Stomach smooth muscle (tissue), 2 donors: ENCODE data around the gene ANGPTL2.
"Not testable (repeated sequence)": the region's sequence is repeated elsewhere in the genome, so short reads cannot be mapped to it uniquely, and the experiment has no call there.

Experiments used
- H3K27ac ChIP-seq: one replicate; pipeline ENCODE4 v1.7.0; 2013; ENCODE audit warnings: mild to moderate bottlenecking, low read length, inconsistent platforms
- H3K27me3 ChIP-seq, 2 donors: one replicate each; pipeline ENCODE4 v1.7.0; 2013; ENCODE audit warnings: low read length in 2 of 2; ENCODE audit not compliant: insufficient read depth in 2 of 2, control insufficient read depth in 1 of 2
- H3K36me3 ChIP-seq, 2 donors: one replicate each; pipeline ENCODE4 v1.7.0; 2013; ENCODE audit warnings: low read length in 2 of 2; ENCODE audit not compliant: control insufficient read depth in 2 of 2, insufficient read depth in 2 of 2
- H3K4me1 ChIP-seq: one replicate; pipeline ENCODE4 v1.7.0; 2013; ENCODE audit warnings: low read length; ENCODE audit not compliant: control insufficient read depth, insufficient read depth
- H3K4me3 ChIP-seq, 2 donors: one replicate each; pipeline ENCODE4 v1.7.0; 2013; ENCODE audit warnings: low read length in 2 of 2
- H3K9ac ChIP-seq, 2 donors: one replicate each; pipeline ENCODE4 v1.7.0; 2013; ENCODE audit warnings: low read length in 2 of 2, mild to moderate bottlenecking in 1 of 2
- H3K9me3 ChIP-seq, 2 donors: one replicate each; pipeline ENCODE4 v1.7.0; 2013; ENCODE audit warnings: low read length in 2 of 2; ENCODE audit not compliant: control insufficient read depth in 2 of 2
- donor health status: healthy.
- donor health status: Pancreatic carcinoma.

ANGPTL2 gene

GRCh38 chr9:127122176-127123063 is at the start of gene ANGPTL2:
ANGPTL2 (minus strand) TSS chr9:127122635; CDS start chr9:127108731, 13,904 bp downstream.
- Histone ChIP-seq H3K9ac (peak within 1 kb of the TSS; percentile 92 to 93), H3K27me3 (no peaks in the 10 kb centered on the region), H3K9me3 (no peaks in the 10 kb centered on the region), H3K4me1 (peaks cover 66% of the 10 kb centered on the region), H3K4me3 (peak within 1 kb of the TSS; percentile 76 to 93), H3K27ac (peak within 1 kb of the TSS; percentile 97), H3K36me3 (peaks cover 6% of the 10 kb centered on the region in 2 donors)

GRCh38 chr9:127171348-127171747 is 48.9 kb upstream of the ANGPTL2 start:
- not testable (repeated sequence) for H3K36me3 ChIP-seq, H3K27ac ChIP-seq, H3K9me3 ChIP-seq, H3K9ac ChIP-seq, H3K4me1 ChIP-seq, H3K4me3 ChIP-seq, H3K27me3 ChIP-seq

GRCh38 chr9:127170652-127171051 is 48.2 kb upstream of the ANGPTL2 start:
- Histone ChIP-seq H3K27ac (no peak overlapping the region), H3K36me3 (peaks cover 0 to 4% of the 10 kb centered on the region in 2 donors), H3K9me3 (no peaks in the 10 kb centered on the region)

GRCh38 chr9:127170103-127170502 is 47.7 kb upstream of the ANGPTL2 start:
- peaks cover 8% of the 10 kb centered on the region for H3K4me1 ChIP-seq
- peaks cover 0 to 4% of the 10 kb centered on the region in 2 donors for H3K36me3 ChIP-seq
- H3K9ac ChIP-seq = no peak overlapping the region
- no peak overlapping the region for H3K27ac ChIP-seq
- no peak overlapping the region for H3K4me3 ChIP-seq
- no peaks in the 10 kb centered on the region for H3K27me3 ChIP-seq
- H3K9me3 ChIP-seq = no peaks in the 10 kb centered on the region

More at GRCh38 chr9:127170652-127171051, 48.2 kb upstream of the ANGPTL2 start:
- H3K27me3 ChIP-seq = no peaks in the 10 kb centered on the region
- no peak overlapping the region for H3K4me3 ChIP-seq
- H3K9ac ChIP-seq = no peak overlapping the region
- peaks cover 8% of the 10 kb centered on the region for H3K4me1 ChIP-seq

GRCh38 chr9:127169575-127169883 is 47.1 kb upstream of the ANGPTL2 start:
- peaks cover 8% of the 10 kb centered on the region for H3K4me1 ChIP-seq
- no peaks in the 10 kb centered on the region for H3K9me3 ChIP-seq

GRCh38 chr9:127168756-127169574 is 46.5 kb upstream of the ANGPTL2 start:
- H3K27ac ChIP-seq = no peak overlapping the region
- H3K27me3 ChIP-seq = no peaks in the 10 kb centered on the region
- H3K9ac ChIP-seq = no peak overlapping the region
- H3K4me1 ChIP-seq = peaks cover 8% of the 10 kb centered on the region
- no peak overlapping the region for H3K4me3 ChIP-seq
- peaks cover 0 to 4% of the 10 kb centered on the region in 2 donors for H3K36me3 ChIP-seq
- H3K9me3 ChIP-seq = no peaks in the 10 kb centered on the region

More at GRCh38 chr9:127169575-127169883, 47.1 kb upstream of the ANGPTL2 start:
- peaks cover 0 to 4% of the 10 kb centered on the region in 2 donors for H3K36me3 ChIP-seq
- H3K9ac ChIP-seq = no peak overlapping the region
- no peak overlapping the region for H3K27ac ChIP-seq
- no peak overlapping the region for H3K4me3 ChIP-seq
- H3K27me3 ChIP-seq = no peaks in the 10 kb centered on the region

GRCh38 chr9:127167560-127168326 is 45.3 kb upstream of the ANGPTL2 start:
- Histone ChIP-seq H3K36me3 (peaks cover 0 to 4% of the 10 kb centered on the region in 2 donors), H3K27ac (no peak overlapping the region), H3K4me1 (peaks cover 11% of the 10 kb centered on the region), H3K27me3 (no peaks in the 10 kb centered on the region), H3K4me3 (no peak overlapping the region), H3K9me3 (no peaks in the 10 kb centered on the region), H3K9ac (no peak overlapping the region)

GRCh38 chr9:127166651-127167524 is 44.5 kb upstream of the ANGPTL2 start:
- H3K9ac ChIP-seq = no peak overlapping the region
- no peaks in the 10 kb centered on the region for H3K9me3 ChIP-seq
- no peaks in the 10 kb centered on the region for H3K27me3 ChIP-seq
- no peak overlapping the region for H3K4me3 ChIP-seq
- peaks cover 0 to 4% of the 10 kb centered on the region in 2 donors for H3K36me3 ChIP-seq
- peaks cover 13% of the 10 kb centered on the region for H3K4me1 ChIP-seq
- no peak overlapping the region for H3K27ac ChIP-seq

GRCh38 chr9:127166111-127166510 is 43.7 kb upstream of the ANGPTL2 start:
- Histone ChIP-seq H3K9me3 (no peaks in the 10 kb centered on the region), H3K4me3 (no peak overlapping the region), H3K27ac (no peak overlapping the region), H3K4me1 (peaks cover 14% of the 10 kb centered on the region), H3K36me3 (peaks cover 0 to 4% of the 10 kb centered on the region in 2 donors), H3K9ac (peak overlapping the region in 1 of 2 donors; percentile 13), H3K27me3 (no peaks in the 10 kb centered on the region)
